Mammary epithelial cell (primary cell): ENCODE results near the gene LCN2.

Experiments
- EZH2 ChIP-seq: IDR thresholded peaks from 2 replicates; pipeline ENCODE4 v1.6.1; 2012; ENCODE audit warnings: low read length, inconsistent platforms, borderline replicate concordance
- TF ChIP-seq, protein P1 (sequence below), 2 donors: IDR thresholded peaks in 1 of 2; conservative IDR thresholded peaks in 1 of 2; 2 replicates each; pipeline ENCODE4 v1.5.1; 2011 to 2012; ENCODE audit warnings: inconsistent platforms in 2 of 2, low read length in 2 of 2, mild to moderate bottlenecking in 2 of 2, control low read depth in 1 of 2, low read depth in 1 of 2; ENCODE audit not compliant: insufficient read depth in 1 of 2; ENCODE audit errors: extremely low read depth in 1 of 2

DNA sequence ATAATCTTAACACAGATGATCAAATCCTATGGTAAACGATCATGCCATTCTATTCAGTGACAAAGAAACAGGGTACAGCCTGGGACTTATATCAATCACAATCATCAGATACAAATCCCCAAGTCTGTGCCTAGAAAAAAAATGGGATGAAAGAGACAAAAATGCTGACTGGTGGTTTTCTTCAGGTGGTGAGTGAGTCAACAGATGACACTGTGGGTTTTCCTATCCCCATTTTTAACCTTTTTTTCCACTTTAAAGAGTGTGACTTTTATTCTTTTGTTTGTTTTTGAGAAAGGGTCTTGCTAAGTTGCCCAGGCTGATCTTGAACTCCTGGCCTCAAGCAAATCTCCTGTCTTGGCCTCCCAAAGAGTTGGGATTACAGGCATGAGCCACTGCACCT, 39.0 kb downstream of the LCN2 start:
- TF ChIP-seq, protein P1, sequence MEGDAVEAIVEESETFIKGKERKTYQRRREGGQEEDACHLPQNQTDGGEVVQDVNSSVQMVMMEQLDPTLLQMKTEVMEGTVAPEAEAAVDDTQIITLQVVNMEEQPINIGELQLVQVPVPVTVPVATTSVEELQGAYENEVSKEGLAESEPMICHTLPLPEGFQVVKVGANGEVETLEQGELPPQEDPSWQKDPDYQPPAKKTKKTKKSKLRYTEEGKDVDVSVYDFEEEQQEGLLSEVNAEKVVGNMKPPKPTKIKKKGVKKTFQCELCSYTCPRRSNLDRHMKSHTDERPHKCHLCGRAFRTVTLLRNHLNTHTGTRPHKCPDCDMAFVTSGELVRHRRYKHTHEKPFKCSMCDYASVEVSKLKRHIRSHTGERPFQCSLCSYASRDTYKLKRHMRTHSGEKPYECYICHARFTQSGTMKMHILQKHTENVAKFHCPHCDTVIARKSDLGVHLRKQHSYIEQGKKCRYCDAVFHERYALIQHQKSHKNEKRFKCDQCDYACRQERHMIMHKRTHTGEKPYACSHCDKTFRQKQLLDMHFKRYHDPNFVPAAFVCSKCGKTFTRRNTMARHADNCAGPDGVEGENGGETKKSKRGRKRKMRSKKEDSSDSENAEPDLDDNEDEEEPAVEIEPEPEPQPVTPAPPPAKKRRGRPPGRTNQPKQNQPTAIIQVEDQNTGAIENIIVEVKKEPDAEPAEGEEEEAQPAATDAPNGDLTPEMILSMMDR (conservative IDR thresholded peaks at IDR 0.05 in 1 of 2, IDR thresholded peaks at IDR 0.05 in 1 of 2; ENCODE audit: extremely low read depth in 1 of 2, insufficient read depth in 1 of 2, low read depth in 1 of 2, low read length in 2 of 2) = no peak
- TF ChIP-seq EZH2 = no peak
